Naive B cell (primary cell): ENCODE measurements around the gene HIF1AN. TPM values are rescaled to one million over a fixed set of nuclear protein-coding genes. Genes with fewer than 3 reads are reported as not detected.

Experiments used
- ATAC-seq, 2 donors: fragments of 150-1000 bp; cut with Tn5 transposase; 2 replicates each; pipeline ENCODE4 v1.10.0; 2021; ENCODE audit warnings: low read depth in 2 of 2, mild to moderate bottlenecking in 2 of 2, moderate library complexity in 2 of 2
- DNase-seq: peaks from one replicate; pipeline ENCODE4 v3.0.0; 2022
- H3K27ac Mint-ChIP-seq, 6 donors: one replicate each; pipeline ENCODE4 v1.8.0; 2020 to 2022; ENCODE audit warnings: mild to moderate bottlenecking in 6 of 6, mixed read lengths in 6 of 6, moderate library complexity in 5 of 6, inconsistent platforms in 2 of 6
- H3K27me3 Mint-ChIP-seq, 3 donors: one replicate each; pipeline ENCODE4 v1.8.0; 2021 to 2022; ENCODE audit warnings: mixed read lengths in 3 of 3, mild to moderate bottlenecking in 1 of 3
- H3K36me3 Mint-ChIP-seq, 2 donors: one replicate each; pipeline ENCODE4 v1.8.0; 2020 to 2022; ENCODE audit warnings: mixed read lengths in 2 of 2, inconsistent platforms in 1 of 2, mild to moderate bottlenecking in 1 of 2
- H3K4me1 Mint-ChIP-seq, 3 donors: one replicate each; pipeline ENCODE4 v1.8.0; 2020 to 2022; ENCODE audit warnings: mixed read lengths in 3 of 3, inconsistent platforms in 1 of 3, mild to moderate bottlenecking in 1 of 3, moderate library complexity in 1 of 3
- H3K4me3 Mint-ChIP-seq, 8 donors: one replicate each; pipeline ENCODE4 v1.8.0; 2020 to 2022; ENCODE audit warnings: mild to moderate bottlenecking in 8 of 8, mixed read lengths in 8 of 8, moderate library complexity in 8 of 8, inconsistent platforms in 2 of 8
- H3K9me3 Mint-ChIP-seq, 7 donors: one replicate each; pipeline ENCODE4 v1.8.0; 2020 to 2022; ENCODE audit warnings: mixed read lengths in 7 of 7, mild to moderate bottlenecking in 5 of 7, inconsistent platforms in 2 of 7, moderate library complexity in 1 of 7
- polyA plus RNA-seq, 6 donors: library from polyadenylated mRNA; unstranded; fragments of 300-500 nt; fragmentation: Illumina TruSeq; gene quantifications; one replicate each; pipeline ENCODE4 v1.2.3, GENCODE V29; 2021; ENCODE audit warnings: low read depth in 6 of 6

The HIF1AN gene
- polyA plus RNA-seq, 6 donors from 2014 or later: 23.2 to 36.1 (median 29.3) TPM

DNA sequence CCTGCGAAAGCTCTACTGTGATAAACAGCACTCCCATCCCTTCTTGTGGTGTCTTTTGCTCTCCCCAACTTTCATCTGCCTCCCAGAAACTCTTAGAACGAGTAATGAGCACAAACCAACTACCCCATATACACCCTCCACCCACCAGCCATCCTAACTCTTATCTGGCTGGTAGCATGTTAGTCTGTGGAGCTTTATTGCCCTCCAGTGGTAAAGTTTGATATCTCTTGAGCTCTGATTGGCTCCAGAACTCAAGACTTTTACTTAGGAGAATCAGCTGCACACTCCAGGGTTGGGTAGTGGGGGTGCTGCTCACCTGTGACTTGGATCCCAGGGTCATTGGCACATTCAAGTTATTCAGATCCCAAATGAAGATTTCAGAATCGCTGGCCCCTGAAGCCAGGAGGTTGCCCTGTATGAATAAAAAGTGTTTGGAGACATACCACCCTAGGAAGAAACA lies 27.0 kb upstream of the HIF1AN start:
- Mint-ChIP-seq H3K9me3 (peaks cover 0 to 1% (median 0%) of the 10 kb centered on the region in 7 donors), H3K27ac (peak overlapping the region in 1 of 6 donors; percentile 82), H3K4me1 (no peaks in the 10 kb centered on the region), H3K4me3 (no peak overlapping the region), H3K36me3 (peaks cover 11 to 25% of the 10 kb centered on the region in 2 donors), H3K27me3 (no peaks in the 10 kb centered on the region)
- DNase-seq (peak; percentile 12), ATAC-seq (peak; percentile 60 to 65)

DNA sequence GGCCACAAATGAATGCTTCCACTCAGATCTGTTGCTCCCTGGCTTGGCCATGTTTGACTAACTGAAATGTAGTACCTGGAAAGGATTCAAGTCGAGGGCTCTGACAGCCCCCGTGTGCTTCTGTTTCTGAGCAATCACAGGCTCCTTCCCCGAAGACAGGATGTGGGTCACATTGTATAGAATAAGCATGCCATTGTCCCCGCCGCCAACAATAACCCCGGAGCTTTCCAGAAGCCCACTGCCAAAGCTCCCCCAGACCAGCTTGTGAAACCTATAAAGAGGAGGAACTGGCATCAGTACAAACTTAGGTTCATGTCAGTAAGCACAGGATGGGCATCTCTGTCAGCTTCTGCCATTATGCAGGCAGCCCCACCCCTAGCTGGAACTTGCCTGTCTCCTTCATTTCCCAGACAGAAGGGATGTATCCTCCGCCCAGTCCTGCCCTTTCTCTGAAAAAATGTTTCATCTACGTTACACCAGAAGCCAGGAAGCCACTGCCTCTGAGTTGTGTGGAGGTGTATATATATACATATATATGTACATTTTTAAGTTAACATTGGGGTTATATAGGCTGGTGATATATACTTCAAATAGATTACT lies 26.4 kb upstream of the HIF1AN start:
- H3K4me1 Mint-ChIP-seq: no peaks in the 10 kb centered on the region
- ATAC-seq (no peak), DNase-seq (no peak)
- H3K36me3 Mint-ChIP-seq: peaks cover 11 to 25% of the 10 kb centered on the region in 2 donors
- no peak overlapping the region for H3K27ac Mint-ChIP-seq
- peaks cover 0 to 1% (median 0%) of the 10 kb centered on the region in 7 donors for H3K9me3 Mint-ChIP-seq
- H3K27me3 Mint-ChIP-seq: no peaks in the 10 kb centered on the region
- H3K4me3 Mint-ChIP-seq: no peak overlapping the region

DNA sequence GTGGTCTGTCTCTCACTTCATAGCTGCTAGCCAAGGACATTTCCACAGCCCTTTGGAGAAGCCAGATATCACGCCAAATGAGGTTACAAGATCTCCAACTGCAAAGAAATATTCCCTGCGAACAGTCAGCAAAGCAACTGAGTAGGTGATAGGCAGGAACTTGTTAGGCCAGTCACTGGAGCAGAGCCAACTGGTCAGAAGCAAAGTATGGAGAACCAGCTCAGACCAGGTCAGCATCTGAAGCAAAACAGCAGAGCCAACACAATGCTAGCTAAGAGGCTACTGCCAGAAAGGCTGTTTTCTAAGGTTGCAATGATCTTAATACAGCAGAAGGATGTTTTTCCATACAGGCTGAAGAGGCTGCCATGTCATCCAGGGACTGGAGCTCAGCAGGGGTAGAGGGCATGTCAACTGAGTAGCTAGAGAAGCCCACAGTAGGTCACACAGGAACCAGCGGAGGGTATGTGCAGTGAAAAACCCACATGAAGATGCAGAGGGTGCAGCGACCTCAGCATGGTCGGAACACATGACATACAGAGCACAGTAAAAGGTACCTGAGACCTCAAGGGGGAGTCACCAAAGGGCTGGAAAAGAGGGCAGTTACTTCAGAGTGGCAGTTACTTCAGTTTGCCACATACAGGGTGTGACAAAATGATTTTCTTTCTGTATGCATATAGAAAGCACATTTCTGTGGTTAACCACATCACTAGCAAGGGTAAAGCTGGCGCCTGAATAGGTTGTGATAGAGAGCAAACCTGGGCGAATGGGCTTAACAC lies 25.0 kb upstream of the HIF1AN start:
- H3K27me3 Mint-ChIP-seq: peaks cover 0 to 4% (median 0%) of the 10 kb centered on the region in 3 donors
- ATAC-seq: no peak
- H3K4me3 Mint-ChIP-seq: no peak overlapping the region
- DNase-seq: no peak
- H3K9me3 Mint-ChIP-seq: no peaks in the 10 kb centered on the region
- H3K27ac Mint-ChIP-seq: peak overlapping the region in 1 of 6 donors; percentile 61
- peaks cover 11 to 18% of the 10 kb centered on the region in 2 donors for H3K36me3 Mint-ChIP-seq
- no peaks in the 10 kb centered on the region for H3K4me1 Mint-ChIP-seq

DNA sequence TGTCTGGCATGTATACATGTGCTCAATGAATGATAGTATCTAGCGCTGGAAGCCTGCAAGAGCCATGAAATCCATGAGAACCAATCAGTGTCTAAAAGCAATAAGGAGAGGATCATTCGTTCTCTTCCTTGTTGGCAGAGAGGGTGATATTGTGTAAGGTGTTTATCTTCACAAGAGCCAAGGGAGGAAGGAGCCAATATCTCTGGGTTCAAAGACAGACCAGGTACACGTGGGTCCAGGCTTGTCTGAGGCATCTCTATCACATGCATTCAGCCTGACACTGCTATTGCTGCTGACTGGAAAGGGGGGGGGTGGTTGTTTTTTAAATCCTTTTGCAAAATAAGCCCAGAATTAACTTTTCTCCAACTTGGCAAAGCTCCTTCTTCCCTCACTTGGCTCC lies 20.1 kb upstream of the HIF1AN start:
- H3K27me3 Mint-ChIP-seq: peaks cover 12 to 20% (median 17%) of the 10 kb centered on the region in 3 donors
- no peak overlapping the region for H3K4me3 Mint-ChIP-seq
- peaks cover 7 to 12% (median 9%) of the 10 kb centered on the region in 3 donors for H3K4me1 Mint-ChIP-seq
- DNase-seq: no peak
- H3K36me3 Mint-ChIP-seq: peaks cover 0 to 18% of the 10 kb centered on the region in 2 donors
- H3K9me3 Mint-ChIP-seq: no peaks in the 10 kb centered on the region
- no peak overlapping the region for H3K27ac Mint-ChIP-seq
- ATAC-seq: no peak

DNA sequence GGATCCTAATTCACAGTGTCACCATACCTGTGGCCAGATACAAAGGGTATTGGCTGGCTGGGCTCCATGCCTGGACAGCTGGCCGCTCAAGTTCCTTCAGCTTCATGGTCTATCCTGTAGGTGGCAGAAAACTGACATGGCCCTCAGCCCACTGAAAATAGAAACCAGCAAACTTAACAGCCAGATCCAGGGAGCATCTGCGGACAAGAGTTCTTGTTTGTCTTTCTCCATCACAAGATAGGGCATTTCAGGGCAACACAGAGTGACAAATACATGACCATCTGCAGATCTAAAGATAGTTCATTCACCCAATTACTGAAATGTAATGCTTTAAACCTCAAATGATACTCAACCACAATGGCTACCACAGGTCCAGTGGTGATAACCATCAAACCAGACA lies 18.9 kb upstream of the HIF1AN start:
- Mint-ChIP-seq H3K4me1 (peaks cover 7 to 12% (median 9%) of the 10 kb centered on the region in 3 donors), H3K4me3 (no peak overlapping the region), H3K9me3 (no peaks in the 10 kb centered on the region), H3K36me3 (peaks cover 0 to 18% of the 10 kb centered on the region in 2 donors), H3K27me3 (peaks cover 12 to 20% (median 17%) of the 10 kb centered on the region in 3 donors), H3K27ac (peak overlapping the region in 2 of 6 donors; percentile 79 to 88)
- DNase-seq: no peak
- no peak for ATAC-seq

DNA sequence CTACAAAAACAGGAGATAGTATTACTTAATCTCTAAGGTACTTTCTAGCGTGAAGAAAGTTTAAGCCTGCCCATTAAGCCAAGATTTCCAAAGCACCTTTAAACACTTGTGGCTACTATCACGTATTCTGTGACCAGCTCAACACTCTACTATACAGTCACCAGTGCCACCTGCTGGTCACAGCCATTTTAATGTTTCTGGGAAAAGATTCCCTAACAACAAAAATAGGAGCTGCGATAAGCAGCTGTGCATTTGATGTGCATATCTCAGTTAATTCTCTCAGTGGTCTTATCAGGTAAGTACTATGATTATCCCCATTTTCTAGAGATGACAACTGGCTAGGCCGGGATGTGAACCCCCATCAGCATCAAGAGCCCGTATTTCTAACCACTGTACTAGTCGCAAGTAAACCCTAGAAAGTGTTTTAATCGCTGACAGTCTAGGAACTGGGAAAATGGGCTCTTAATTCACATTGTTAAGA lies 16.9 kb upstream of the HIF1AN start:
- H3K36me3 Mint-ChIP-seq: peaks cover 4 to 14% of the 10 kb centered on the region in 2 donors
- peaks cover 7 to 12% (median 9%) of the 10 kb centered on the region in 3 donors for H3K4me1 Mint-ChIP-seq
- H3K4me3 Mint-ChIP-seq: peak overlapping the region in 5 of 8 donors; percentile 14 to 63 (median 51)
- ATAC-seq: peak; percentile 57 to 61
- peak; percentile 29 for DNase-seq
- H3K9me3 Mint-ChIP-seq: no peaks in the 10 kb centered on the region
- peaks cover 12 to 20% (median 17%) of the 10 kb centered on the region in 3 donors for H3K27me3 Mint-ChIP-seq
- peak overlapping the region in 1 of 6 donors; percentile 57 for H3K27ac Mint-ChIP-seq

DNA sequence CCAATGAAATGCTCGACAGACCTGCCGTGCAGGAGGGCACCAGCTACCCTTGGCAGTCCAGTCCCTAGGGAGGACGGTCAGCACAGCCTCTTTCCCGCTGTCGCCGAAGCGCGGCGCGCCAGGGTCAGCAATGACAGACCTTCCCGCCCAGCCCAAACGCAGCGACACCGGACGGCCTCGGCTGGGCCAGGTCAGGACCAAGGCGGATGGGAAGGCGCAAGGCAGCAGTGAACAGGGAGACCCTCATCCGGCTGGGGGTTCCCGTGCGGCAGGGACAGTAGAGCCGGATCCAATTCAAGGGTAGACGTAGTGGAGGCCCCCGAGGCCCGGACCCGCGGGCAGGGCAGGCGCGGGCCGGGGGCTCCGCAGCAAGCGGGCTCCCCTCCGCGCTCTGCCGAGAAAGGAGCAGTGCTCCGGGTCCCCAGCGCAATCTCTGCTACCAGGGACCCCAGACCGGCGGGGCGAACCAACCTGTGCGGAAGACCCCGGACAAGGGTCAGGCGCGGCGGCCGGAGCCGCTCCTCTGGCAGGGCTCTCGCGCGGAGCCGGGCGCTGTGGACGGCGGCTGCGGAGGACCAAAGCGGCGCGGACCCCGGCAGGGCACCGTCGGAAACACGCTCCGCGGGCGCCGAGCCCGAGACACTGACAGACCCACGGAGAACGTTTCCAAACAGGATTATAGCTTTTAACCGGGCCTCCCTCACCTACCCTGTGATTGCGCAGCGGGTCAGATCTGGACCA lies 16.3 kb upstream of the HIF1AN start, which contains the start of gene SEC31B:
Gene SEC31B, minus strand, starts transcription at position 551 of the 741 bp plus-strand sequence. CDS start 2,909 bp downstream, outside the sequence.
- H3K27me3 Mint-ChIP-seq: peaks cover 12 to 20% (median 17%) of the 10 kb centered on the region in 3 donors
- ATAC-seq: peak in 1 of 2 donors; percentile 20
- no peaks in the 10 kb centered on the region for H3K9me3 Mint-ChIP-seq
- H3K4me3 Mint-ChIP-seq: peak within 1 kb of the TSS in 6 of 8 donors; percentile 50 to 64 (median 55)
- H3K27ac Mint-ChIP-seq: peak within 1 kb of the TSS in 1 of 6 donors; percentile 57
- peaks cover 11 to 14% of the 10 kb centered on the region in 2 donors for H3K36me3 Mint-ChIP-seq
- no peak for DNase-seq
- peaks cover 7 to 12% (median 9%) of the 10 kb centered on the region in 3 donors for H3K4me1 Mint-ChIP-seq

DNA sequence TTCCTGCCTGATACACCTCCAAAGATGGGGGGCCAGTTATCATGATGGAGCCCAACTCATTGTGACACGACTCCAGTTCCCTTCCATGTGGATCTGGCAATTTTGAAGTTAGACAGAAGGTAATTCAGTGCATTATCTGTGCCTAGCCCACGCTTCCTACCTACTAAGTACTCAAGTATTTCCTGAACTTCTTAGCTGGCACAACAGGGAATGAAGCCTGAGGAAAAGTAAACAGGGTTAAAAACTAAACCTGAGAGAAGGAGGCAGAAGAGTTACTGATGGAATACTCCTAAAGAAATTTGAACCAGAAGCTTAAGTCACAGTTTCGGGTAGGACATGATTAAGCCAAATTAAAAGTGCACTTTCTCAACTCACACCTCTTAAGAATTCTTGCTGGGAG lies 14.9 kb upstream of the HIF1AN start:
- Mint-ChIP-seq H3K4me3 (no peak overlapping the region), H3K36me3 (peaks cover 8 to 17% of the 10 kb centered on the region in 2 donors), H3K27ac (no peak overlapping the region), H3K27me3 (peaks cover 12 to 20% (median 13%) of the 10 kb centered on the region in 3 donors), H3K9me3 (no peaks in the 10 kb centered on the region), H3K4me1 (peaks cover 7 to 12% (median 9%) of the 10 kb centered on the region in 3 donors)
- ATAC-seq (no peak), DNase-seq (no peak)

DNA sequence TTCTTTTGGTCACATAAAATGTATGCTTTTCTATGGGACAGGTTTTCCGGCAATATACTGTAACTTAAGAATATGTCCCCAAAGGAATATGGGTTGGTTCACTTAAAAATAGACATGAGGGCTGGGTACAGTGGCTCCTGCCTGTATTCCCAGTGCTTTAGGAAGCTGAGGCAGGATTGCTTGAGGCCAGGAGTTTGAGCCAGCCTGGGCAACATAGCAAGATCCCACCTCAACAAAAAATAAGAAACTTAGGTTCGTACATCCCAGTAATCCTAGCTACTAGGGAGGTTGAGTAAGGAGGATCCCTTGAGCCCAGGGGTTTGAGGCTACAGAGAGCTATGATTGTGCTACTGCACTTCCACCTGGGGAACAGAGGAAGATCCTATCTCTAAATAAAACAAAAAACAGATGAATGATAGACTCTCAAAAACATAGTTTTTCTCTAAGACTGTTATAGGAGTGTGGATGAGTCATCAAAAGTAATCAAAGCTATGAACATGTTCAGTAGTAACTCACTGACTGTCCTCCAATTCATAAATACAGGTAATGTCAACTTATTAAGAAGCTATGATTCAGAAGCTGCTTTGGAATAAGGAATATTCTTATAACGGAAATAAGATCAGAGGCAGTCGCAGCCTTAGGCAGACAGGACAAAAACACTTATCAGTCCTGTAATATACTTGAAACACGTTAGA lies 13.5 kb upstream of the HIF1AN start:
- no peaks in the 10 kb centered on the region for H3K9me3 Mint-ChIP-seq
- peaks cover 10 to 22% (median 12%) of the 10 kb centered on the region in 3 donors for H3K4me1 Mint-ChIP-seq
- no peak overlapping the region for H3K27ac Mint-ChIP-seq
- H3K27me3 Mint-ChIP-seq: peaks cover 12 to 20% (median 13%) of the 10 kb centered on the region in 3 donors
- ATAC-seq: no peak
- no peak overlapping the region for H3K4me3 Mint-ChIP-seq
- peaks cover 0 to 27% of the 10 kb centered on the region in 2 donors for H3K36me3 Mint-ChIP-seq
- DNase-seq: no peak

DNA sequence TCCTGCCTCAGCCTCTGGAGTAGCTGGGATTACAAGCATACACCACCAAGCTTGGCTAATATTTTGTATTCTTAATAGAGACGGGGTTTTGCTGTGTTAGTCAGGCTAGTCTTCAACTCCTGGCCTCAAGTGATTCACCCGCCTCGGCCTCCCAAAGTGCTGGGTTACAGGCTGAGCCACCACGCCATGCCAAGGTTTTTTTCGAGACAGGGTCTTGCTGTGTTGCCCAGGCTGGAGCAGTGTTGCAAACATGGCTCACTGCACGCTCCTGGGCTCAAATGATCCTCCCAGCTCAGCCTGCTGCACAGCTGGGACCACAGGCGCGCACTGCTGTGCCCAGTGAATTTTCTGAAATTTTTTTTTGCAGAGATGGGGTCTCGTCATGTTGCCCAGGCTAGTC lies 12.8 kb upstream of the HIF1AN start:
- Mint-ChIP-seq H3K4me1 (peaks cover 10 to 28% (median 17%) of the 10 kb centered on the region in 3 donors), H3K27ac (no peak overlapping the region), H3K9me3 (no peaks in the 10 kb centered on the region), H3K36me3 (peaks cover 0 to 27% of the 10 kb centered on the region in 2 donors), H3K4me3 (no peak overlapping the region), H3K27me3 (peaks cover 9 to 15% (median 10%) of the 10 kb centered on the region in 3 donors)
- no peak for DNase-seq
- no peak for ATAC-seq

DNA sequence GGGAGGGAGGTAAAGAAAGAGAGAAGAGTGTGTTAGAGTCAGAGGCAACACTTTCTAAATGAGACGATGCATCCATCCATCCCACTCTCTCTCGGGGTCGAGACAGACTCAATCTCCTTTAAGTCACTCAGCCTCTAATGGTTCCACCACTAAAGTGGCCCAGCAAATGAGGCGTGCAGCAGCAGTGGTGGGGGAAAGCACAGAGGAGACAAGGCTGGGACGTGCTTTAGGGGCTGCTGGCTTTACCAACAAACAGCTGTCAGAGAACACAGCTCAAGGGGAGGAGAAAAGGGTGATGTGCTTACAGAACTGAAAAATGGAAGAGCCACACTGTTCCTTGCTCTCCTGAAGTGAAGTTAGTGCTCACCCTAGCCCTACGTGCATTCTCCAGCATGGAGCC lies 11.5 kb upstream of the HIF1AN start:
- DNase-seq: no peak
- H3K27me3 Mint-ChIP-seq: peaks cover 0 to 3% (median 0%) of the 10 kb centered on the region in 3 donors
- ATAC-seq: no peak
- no peak overlapping the region for H3K4me3 Mint-ChIP-seq
- peaks cover 10 to 33% (median 21%) of the 10 kb centered on the region in 3 donors for H3K4me1 Mint-ChIP-seq
- no peak overlapping the region for H3K27ac Mint-ChIP-seq
- H3K9me3 Mint-ChIP-seq: no peaks in the 10 kb centered on the region
- H3K36me3 Mint-ChIP-seq: peaks cover 5 to 27% of the 10 kb centered on the region in 2 donors

DNA sequence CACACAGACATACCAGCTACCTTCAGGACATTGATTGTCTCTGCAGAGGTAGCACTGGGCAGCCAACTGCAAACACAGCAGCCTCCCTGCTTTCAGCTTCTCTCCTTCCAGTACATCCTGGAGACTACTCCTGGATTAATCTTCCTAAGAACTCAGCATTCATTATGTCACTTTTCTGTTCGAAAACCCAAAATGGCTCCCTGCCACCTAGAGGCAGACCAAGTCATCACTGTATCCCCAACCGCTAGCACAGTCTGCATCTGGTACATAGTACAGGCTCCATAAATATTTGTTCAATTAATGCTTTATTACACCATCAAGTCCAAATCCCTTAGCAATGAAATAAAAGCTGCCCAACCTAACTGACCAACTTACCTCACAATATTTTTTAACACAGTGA lies 11.1 kb upstream of the HIF1AN start:
- H3K4me3 Mint-ChIP-seq: no peak overlapping the region
- no peak for ATAC-seq
- H3K27ac Mint-ChIP-seq: no peak overlapping the region
- H3K4me1 Mint-ChIP-seq: peaks cover 10 to 36% (median 22%) of the 10 kb centered on the region in 3 donors
- no peaks in the 10 kb centered on the region for H3K9me3 Mint-ChIP-seq
- no peaks in the 10 kb centered on the region for H3K27me3 Mint-ChIP-seq
- H3K36me3 Mint-ChIP-seq: peaks cover 7 to 27% of the 10 kb centered on the region in 2 donors
- DNase-seq: no peak
